Measurements from ENCODE around the gene NLRP1. TPM values are rescaled to one million over a fixed set of nuclear protein-coding genes. Genes with fewer than 3 reads are reported as not detected.
"Not testable (repeated sequence)": the region's sequence is repeated elsewhere in the genome, so short reads cannot be mapped to it uniquely, and the experiment has no call there.

Gene NLRP1
- total RNA-seq, 1 donor from 2014 or later: 7.8 TPM

GRCh38 chr17:5580969-5581368, 3.3 kb downstream of the NLRP1 start:
- Mint-ChIP-seq H3K4me1 (ENCODE audit: unreplicated experiment) (peaks cover 3% of the 10 kb centered on the region), H3K36me3 (ENCODE audit: low read depth, unreplicated experiment) (no peaks in the 10 kb centered on the region), H3K4me3 (ENCODE audit: unreplicated experiment) (no peak overlapping the region), H3K27me3 (ENCODE audit: unreplicated experiment) (peaks cover 3% of the 10 kb centered on the region), H3K9me3 (ENCODE audit: unreplicated experiment) (no peaks in the 10 kb centered on the region), H3K27ac (ENCODE audit: unreplicated experiment) (no peak overlapping the region)
- DNase-seq (ENCODE audit: low spot score): no peak
- TF ChIP-seq CTCF (IDR thresholded peaks at IDR 0.05; ENCODE audit: unreplicated experiment): no peak

- peaks cover 3% of the 10 kb centered on the region for H3K27me3 Mint-ChIP-seq (ENCODE audit: unreplicated experiment)
- no peak overlapping the region for H3K27ac Mint-ChIP-seq (ENCODE audit: unreplicated experiment)
- no peak for DNase-seq (ENCODE audit: low spot score)
- no peak overlapping the region for H3K4me3 Mint-ChIP-seq (ENCODE audit: unreplicated experiment)
- TF ChIP-seq CTCF (IDR thresholded peaks at IDR 0.05; ENCODE audit: unreplicated experiment): no peak
- peaks cover 3% of the 10 kb centered on the region for H3K4me1 Mint-ChIP-seq (ENCODE audit: unreplicated experiment)
- no peaks in the 10 kb centered on the region for H3K36me3 Mint-ChIP-seq (ENCODE audit: low read depth, unreplicated experiment)
- H3K9me3 Mint-ChIP-seq (ENCODE audit: unreplicated experiment): no peaks in the 10 kb centered on the region
Measured at GRCh38 chr17:5580367-5580766, 3.9 kb downstream of the NLRP1 start.

- H3K27me3 Mint-ChIP-seq (ENCODE audit: unreplicated experiment); H3K4me1 Mint-ChIP-seq (ENCODE audit: unreplicated experiment); H3K4me3 Mint-ChIP-seq (ENCODE audit: unreplicated experiment); DNase-seq (ENCODE audit: low spot score); H3K9me3 Mint-ChIP-seq (ENCODE audit: unreplicated experiment); H3K27ac Mint-ChIP-seq (ENCODE audit: unreplicated experiment); H3K36me3 Mint-ChIP-seq (ENCODE audit: low read depth, unreplicated experiment): not testable (repeated sequence)
Measured at GRCh38 chr17:5578768-5579167, 5.5 kb downstream of the NLRP1 start.

GRCh38 chr17:5573017-5573416, 11.3 kb downstream of the NLRP1 start:
- DNase-seq (ENCODE audit: low spot score); H3K4me3 Mint-ChIP-seq (ENCODE audit: unreplicated experiment): not testable (repeated sequence)

GRCh38 chr17:5571281-5571680, 13.0 kb downstream of the NLRP1 start:
- Mint-ChIP-seq H3K27ac (ENCODE audit: unreplicated experiment) (no peak overlapping the region), H3K36me3 (ENCODE audit: low read depth, unreplicated experiment) (peaks cover 9% of the 10 kb centered on the region), H3K4me3 (ENCODE audit: unreplicated experiment) (no peak overlapping the region), H3K4me1 (ENCODE audit: unreplicated experiment) (no peaks in the 10 kb centered on the region), H3K27me3 (ENCODE audit: unreplicated experiment) (no peaks in the 10 kb centered on the region), H3K9me3 (ENCODE audit: unreplicated experiment) (peaks cover 6% of the 10 kb centered on the region)
- no peak for DNase-seq (ENCODE audit: low spot score)
- TF ChIP-seq CTCF (IDR thresholded peaks at IDR 0.05; ENCODE audit: unreplicated experiment): no peak

More at GRCh38 chr17:5573017-5573416, 11.3 kb downstream of the NLRP1 start:
- H3K9me3 Mint-ChIP-seq (ENCODE audit: unreplicated experiment); H3K27me3 Mint-ChIP-seq (ENCODE audit: unreplicated experiment); H3K36me3 Mint-ChIP-seq (ENCODE audit: low read depth, unreplicated experiment); H3K4me1 Mint-ChIP-seq (ENCODE audit: unreplicated experiment); H3K27ac Mint-ChIP-seq (ENCODE audit: unreplicated experiment): not testable (repeated sequence)

GRCh38 chr17:5565808-5566207, 18.5 kb downstream of the NLRP1 start:
- no peaks in the 10 kb centered on the region for H3K4me1 Mint-ChIP-seq (ENCODE audit: unreplicated experiment)
- H3K36me3 Mint-ChIP-seq (ENCODE audit: low read depth, unreplicated experiment): no peaks in the 10 kb centered on the region
- no peaks in the 10 kb centered on the region for H3K9me3 Mint-ChIP-seq (ENCODE audit: unreplicated experiment)
- H3K27me3 Mint-ChIP-seq (ENCODE audit: unreplicated experiment): peaks cover 1% of the 10 kb centered on the region
- no peak overlapping the region for H3K27ac Mint-ChIP-seq (ENCODE audit: unreplicated experiment)
- no peak for DNase-seq (ENCODE audit: low spot score)
- no peak for TF ChIP-seq CTCF (IDR thresholded peaks at IDR 0.05; ENCODE audit: unreplicated experiment)
- H3K4me3 Mint-ChIP-seq (ENCODE audit: unreplicated experiment): no peak overlapping the region

Measured in endothelial cell (in vitro differentiated cells).